Right cardiac atrium (tissue), 5 donors: Measurements from ENCODE around the gene CD34. TPM values are rescaled to one million over a fixed set of nuclear protein-coding genes. Genes with fewer than 3 reads are reported as not detected.

Experiments
- ATAC-seq, 2 donors: fragments of 200-7000 bp; cut with Tn5 transposase; one replicate each; pipeline versions ENCODE4 v1.8.0 to v1.9.1; 2020; ENCODE audit warnings: moderate library complexity in 2 of 2, mild to moderate bottlenecking in 1 of 2
- DNase-seq, 3 donors: peaks; one replicate each; pipeline ENCODE4 v3.0.0-alpha.2; 2020
- H3K27ac ChIP-seq: one replicate; pipeline ENCODE4 v1.5.1; 2013; ENCODE audit warnings: mild to moderate bottlenecking, low read length, control low read depth, moderate library complexity
- H3K27me3 ChIP-seq: one replicate; pipeline ENCODE4 v1.6.1; 2013; ENCODE audit not compliant: control insufficient read depth, insufficient read depth
- H3K4me1 ChIP-seq: one replicate; pipeline ENCODE4 v1.6.1; 2013; ENCODE audit warnings: low read length; ENCODE audit not compliant: control insufficient read depth, insufficient read depth
- H3K4me3 ChIP-seq: one replicate; pipeline ENCODE4 v1.5.1; 2013; ENCODE audit warnings: low read length, control low read depth
- H3K9me3 ChIP-seq: one replicate; pipeline ENCODE4 v1.6.1; 2013; ENCODE audit warnings: low read length; ENCODE audit not compliant: control insufficient read depth
- WGBS: extraction: QIAGEN DNeasy Blood & Tissue Kit; methylation state at CpG from one replicate; pipeline ENCODE4 v1.1.7; 2013; 5-methylcytosine and 5-hydroxymethylcytosine counted together
- intact Hi-C, 4 donors: fragments of 100-400 bp; cut with DNase I; formaldehyde crosslinking; loops; one replicate each; pipeline versions ENCODE4 v1.11.0 to v1.14.0; 2022 to 2023
- long read RNA-seq, 4 donors: library from polyadenylated mRNA; unstranded; transcript quantifications; one replicate each; pipeline ENCODE4 v2.0.0, GENCODE V29; 2020 to 2021
- polyA plus RNA-seq: library from polyadenylated mRNA; stranded (reverse); fragments of 200-250 nt; gene quantifications from one replicate; pipeline ENCODE4 v1.2.3, GENCODE V29; 2013
- total RNA-seq, 4 donors: library from RNA; stranded (reverse); fragmentation: NEBNext Ultra II Directional; extraction: Animal tissue kit (Norgen Biotek cat#: 25700); gene quantifications; one replicate each; pipeline ENCODE4 v1.2.1, GENCODE V29; 2021
- donor health status: healthy with polysubstance abuse.
- donor health status: DM: no; HTN: yes; CAD: no.
- donor health status: DM: no; HTN: no; CAD: no.
- donor health status: DM: no; HTN: yes; CAD: no; lungs with severe emphysema.
- donor health status: DM: yes; HTN: yes; CAD: no.

Gene CD34, protein sequence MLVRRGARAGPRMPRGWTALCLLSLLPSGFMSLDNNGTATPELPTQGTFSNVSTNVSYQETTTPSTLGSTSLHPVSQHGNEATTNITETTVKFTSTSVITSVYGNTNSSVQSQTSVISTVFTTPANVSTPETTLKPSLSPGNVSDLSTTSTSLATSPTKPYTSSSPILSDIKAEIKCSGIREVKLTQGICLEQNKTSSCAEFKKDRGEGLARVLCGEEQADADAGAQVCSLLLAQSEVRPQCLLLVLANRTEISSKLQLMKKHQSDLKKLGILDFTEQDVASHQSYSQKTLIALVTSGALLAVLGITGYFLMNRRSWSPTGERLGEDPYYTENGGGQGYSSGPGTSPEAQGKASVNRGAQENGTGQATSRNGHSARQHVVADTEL
- total RNA-seq (100 to 1,000 TPM in 3 of 4 donors, 10 to 100 TPM in 1; 81.8 to 170 (median 123) TPM), polyA plus RNA-seq (87.4 TPM)
- long read RNA-seq, donor 1, full-length matches to known transcripts, result 147 of 214 reads
- long read RNA-seq, donor 1, partial matches to known transcripts, result 11 of 214 reads
- long read RNA-seq, donor 1, other reads (novel, unspliced or antisense), result 56 of 214 reads
- long read RNA-seq, donor 2, full-length matches to known transcripts, result 63 of 76 reads
- long read RNA-seq, donor 2, partial matches to known transcripts, result 9 of 76 reads
- long read RNA-seq, donor 2, other reads (novel, unspliced or antisense), result 4 of 76 reads
- long read RNA-seq, donor 3, full-length matches to known transcripts, result 233 of 338 reads
- long read RNA-seq, donor 3, partial matches to known transcripts, result 9 of 338 reads
- long read RNA-seq, donor 3, other reads (novel, unspliced or antisense), result 96 of 338 reads
- long read RNA-seq, donor 4, full-length matches to known transcripts, result 60 of 76 reads
- long read RNA-seq, donor 4, partial matches to known transcripts, result 13 of 76 reads
- long read RNA-seq, donor 4, other reads (novel, unspliced or antisense), result 3 of 76 reads

GRCh38 chr1:207910591-207911354 is at the start of gene CD34:
TSS of gene CD34 (minus strand) at chr1:207911125. CDS start at chr1:207911080, 45 bp downstream.
- no peaks in the 10 kb centered on the region for H3K9me3 ChIP-seq
- peak within 1 kb of the TSS; percentile 96 for H3K27ac ChIP-seq
- peak within 1 kb of the TSS; percentile 85 for H3K4me3 ChIP-seq
- 1% methylated on average over 56 of the region's 56 CpGs for WGBS
- no peaks in the 10 kb centered on the region for H3K27me3 ChIP-seq
- intact Hi-C loops, result loop anchor here in 1 of 4 donors (5.0 kb wide), 1 partner anchor 52 kb away; no protein-coding TSS in a partner anchor
- H3K4me1 ChIP-seq, result peaks cover 7% of the 10 kb centered on the region
- ATAC-seq, result peak; percentile 68 to 73
- DNase-seq, result peak; percentile 84 to 94 (median 92)

DNA sequence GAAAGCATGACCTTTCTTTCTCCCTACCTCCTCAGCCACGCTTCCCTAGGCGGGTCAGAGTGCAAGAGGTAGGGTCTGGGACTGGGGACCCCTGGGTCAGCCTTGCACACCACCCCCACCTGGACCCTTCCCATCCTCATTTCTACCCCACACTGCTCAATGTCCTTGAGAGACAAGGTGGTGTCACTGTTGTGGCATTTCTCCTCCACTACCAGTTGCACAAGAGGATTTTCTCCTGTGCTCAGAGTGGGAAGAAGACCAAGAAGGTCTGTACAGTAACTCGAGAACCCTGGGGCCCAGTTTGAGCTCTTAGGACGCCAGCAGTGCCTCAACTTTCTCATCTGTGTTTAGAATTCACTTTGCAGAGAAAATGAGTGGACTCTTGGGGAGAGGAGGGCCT is 49.4 kb upstream of the CD34 start:
- no peaks in the 10 kb centered on the region for H3K9me3 ChIP-seq
- intact Hi-C loops, result loop anchor here (2.0 to 10.0 kb wide), 8 partner anchors 38 to 138 kb away; partner anchors contain the start of gene CD34 (in 1 of the 4)
- peak overlapping the region; percentile 55 for H3K27ac ChIP-seq
- peaks cover 16% of the 10 kb centered on the region for H3K4me1 ChIP-seq
- DNase-seq (peak in 1 of 3 donors; percentile 41), ATAC-seq (no peak)
- H3K27me3 ChIP-seq, result no peaks in the 10 kb centered on the region
- no peak overlapping the region for H3K4me3 ChIP-seq
- 83% methylated on average over 4 of the region's 4 CpGs for WGBS

GRCh38 chr1:207959910-207960309 is 49.0 kb upstream of the CD34 start:
- H3K27ac ChIP-seq, result peak overlapping the region; percentile 72
- H3K4me3 ChIP-seq, result peak overlapping the region; percentile 57
- H3K4me1 ChIP-seq, result peaks cover 16% of the 10 kb centered on the region
- no peaks in the 10 kb centered on the region for H3K9me3 ChIP-seq
- intact Hi-C loops, result loop anchor here (2.0 to 10.0 kb wide), 8 partner anchors 38 to 138 kb away; partner anchors contain the start of gene CD34 (in 1 of the 4)
- DNase-seq, result no peak
- no peaks in the 10 kb centered on the region for H3K27me3 ChIP-seq
- peak; percentile 2 to 3 for ATAC-seq
- WGBS, result 44% methylated on average over 5 of the region's 5 CpGs

DNA sequence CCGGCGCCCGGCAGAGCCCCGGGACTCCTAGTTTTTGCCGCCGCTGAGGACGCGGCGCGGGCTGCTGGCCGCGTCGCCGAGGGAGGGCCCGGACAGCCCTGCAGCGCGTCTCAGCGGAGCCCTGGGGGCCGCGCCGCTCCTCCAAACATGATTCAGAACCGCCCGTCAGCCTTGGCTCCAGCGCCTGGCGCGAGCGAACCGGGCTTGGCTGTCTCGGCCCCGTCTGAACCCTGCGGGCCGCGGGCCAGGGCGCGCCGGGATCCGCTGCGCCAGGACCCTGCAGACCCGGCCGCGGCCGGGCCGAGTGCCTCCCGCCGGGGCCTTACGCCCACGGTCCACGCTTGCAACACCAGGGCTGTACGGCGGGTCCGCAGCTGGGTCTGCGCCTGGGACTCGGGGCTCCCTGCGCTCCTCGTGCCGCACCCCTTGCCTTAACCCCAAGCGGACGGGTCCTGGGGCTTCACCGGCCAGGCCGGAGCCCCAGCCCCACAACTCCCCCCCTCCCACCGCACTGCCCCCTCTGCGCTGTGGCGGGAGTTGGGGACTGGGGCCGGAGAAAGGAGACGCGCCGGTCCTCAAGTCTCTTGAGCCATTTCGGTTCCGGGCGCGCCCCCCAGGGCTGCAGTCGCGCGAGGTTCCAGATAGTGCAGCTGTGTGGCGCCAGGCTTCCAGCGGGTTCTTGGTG is 48.4 kb upstream of the CD34 start:
- Histone ChIP-seq H3K9me3 (no peaks in the 10 kb centered on the region), H3K27ac (peak overlapping the region; percentile 72), H3K4me1 (peaks cover 16% of the 10 kb centered on the region), H3K4me3 (peak overlapping the region; percentile 57), H3K27me3 (no peaks in the 10 kb centered on the region)
- intact Hi-C loops, result no loop called here
- 3% methylated on average over 76 of the region's 76 CpGs for WGBS
- DNase-seq (peak; percentile 94 to 98 (median 97)), ATAC-seq (peak; percentile 83 to 87)

GRCh38 chr1:207958376-207959139 is 47.6 kb upstream of the CD34 start:
- Histone ChIP-seq H3K27me3 (no peaks in the 10 kb centered on the region), H3K9me3 (no peaks in the 10 kb centered on the region), H3K27ac (peak overlapping the region; percentile 72), H3K4me3 (peak overlapping the region; percentile 57), H3K4me1 (peaks cover 16% of the 10 kb centered on the region)
- 21% methylated on average over 24 of the region's 24 CpGs for WGBS
- ATAC-seq (peak in 1 of 2 donors; percentile 3), DNase-seq (peak in 2 of 3 donors; percentile 53 to 63)
- intact Hi-C loops, result no loop called here

DNA sequence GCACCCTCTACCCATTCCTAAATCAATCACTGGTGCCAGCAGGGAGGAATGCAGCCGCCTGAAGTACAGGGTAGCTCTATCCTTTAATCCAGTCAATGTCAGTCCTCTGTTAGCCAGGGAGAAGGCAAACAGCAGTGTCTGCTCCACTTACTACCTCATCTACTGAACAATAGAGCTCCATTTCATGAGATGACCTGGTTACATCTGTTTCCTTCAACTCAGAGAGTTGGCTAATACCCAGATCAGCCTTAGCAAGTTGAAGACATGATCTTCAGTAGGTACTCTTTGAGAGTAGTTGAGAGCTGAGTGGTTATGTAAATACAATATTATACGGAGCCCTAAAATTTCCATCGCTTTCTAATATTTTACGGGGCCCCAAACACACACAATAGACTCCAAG is 46.1 kb upstream of the CD34 start:
- H3K4me3 ChIP-seq, result no peak overlapping the region
- WGBS, result 76% methylated on average over 4 of the region's 4 CpGs
- no peaks in the 10 kb centered on the region for H3K9me3 ChIP-seq
- ATAC-seq (no peak), DNase-seq (no peak)
- no peak overlapping the region for H3K27ac ChIP-seq
- peaks cover 12% of the 10 kb centered on the region for H3K4me1 ChIP-seq
- intact Hi-C loops, result no loop called here
- H3K27me3 ChIP-seq, result no peaks in the 10 kb centered on the region

- peaks cover 5% of the 10 kb centered on the region for H3K4me1 ChIP-seq
- no peaks in the 10 kb centered on the region for H3K9me3 ChIP-seq
- DNase-seq (no peak), ATAC-seq (no peak)
- H3K4me3 ChIP-seq, result no peak overlapping the region
- intact Hi-C loops, result no loop called here
- 99% methylated on average over 1 of the region's 1 CpG for WGBS
- H3K27me3 ChIP-seq, result no peaks in the 10 kb centered on the region
- no peak overlapping the region for H3K27ac ChIP-seq
Observed at GRCh38 chr1:207954104-207954503, 43.2 kb upstream of the CD34 start.

- Histone ChIP-seq H3K4me3 (no peak overlapping the region), H3K4me1 (peaks cover 5% of the 10 kb centered on the region), H3K27ac (no peak overlapping the region), H3K9me3 (no peaks in the 10 kb centered on the region), H3K27me3 (no peaks in the 10 kb centered on the region)
- intact Hi-C loops, result no loop called here
- ATAC-seq, result no peak
- WGBS, result 50% methylated on average over 4 of the region's 4 CpGs
- DNase-seq, result no peak
Observed at GRCh38 chr1:207952617-207953542, 42.0 kb upstream of the CD34 start.

DNA sequence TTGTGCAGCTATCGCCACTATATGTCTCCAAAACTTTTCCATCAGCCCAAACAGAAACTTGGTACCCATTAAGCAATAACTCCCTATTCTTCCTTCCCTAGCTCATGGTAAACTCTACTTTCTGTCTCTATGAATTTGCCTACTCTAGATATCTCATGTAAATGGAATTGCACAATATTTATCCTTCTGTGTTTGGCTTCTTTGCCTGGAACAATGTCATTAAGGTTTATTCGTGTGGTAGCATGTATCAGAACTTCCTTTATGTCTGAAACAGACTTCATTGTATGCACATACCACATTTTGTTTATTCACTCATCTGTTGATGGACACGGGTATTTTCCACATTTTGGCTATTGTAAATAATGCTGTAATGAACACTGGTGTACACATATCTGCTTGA is 40.7 kb upstream of the CD34 start:
- no peaks in the 10 kb centered on the region for H3K27me3 ChIP-seq
- no peaks in the 10 kb centered on the region for H3K9me3 ChIP-seq
- no peak for ATAC-seq
- H3K4me3 ChIP-seq, result no peak overlapping the region
- whole genome bisulfite sequencing, result 77% methylated on average over 3 of the region's 3 CpGs
- H3K4me1 ChIP-seq, result peaks cover 3% of the 10 kb centered on the region
- no peak for DNase-seq
- intact Hi-C loops, result no loop called here
- H3K27ac ChIP-seq, result no peak overlapping the region
